Activated CD4-positive, CD25-positive, alpha-beta regulatory T cell (primary cell): Measurements from ENCODE around the gene CRLF1.
A peak's percentile ranks its signal among the peaks of the same experiment; 100 is the strongest.

Experiments used
- DNase-seq, 4 experiments: peaks; one replicate each; lab custom pipeline; 2025; lab: John Stamatoyannopoulos, UW

Gene CRLF1

GRCh38 chr19:18636183-18636968, 29.8 kb upstream of the CRLF1 start:
- DNase-seq = peak; percentile 97 to 98 (median 98)

DNA sequence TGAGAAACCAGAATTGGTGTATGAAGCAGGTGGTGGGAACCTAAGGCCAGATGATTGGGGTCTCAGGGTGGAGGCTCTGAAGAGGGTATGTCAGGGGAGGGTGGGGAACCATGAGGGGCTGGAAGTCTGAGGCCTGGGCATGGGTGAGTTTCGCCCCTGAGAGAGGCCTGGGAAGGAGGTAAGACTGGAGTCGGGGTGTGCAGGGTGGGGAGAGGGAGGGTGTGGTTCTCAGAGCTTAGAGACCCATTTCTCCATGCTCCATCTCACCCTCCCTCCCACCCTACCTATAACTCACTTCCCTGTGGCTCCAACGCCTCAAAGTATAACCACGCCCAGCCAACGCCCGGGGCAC, 29.2 kb upstream of the CRLF1 start:
- no peak for DNase-seq

- DNase-seq = no peak
Measured at GRCh38 chr19:18634612-18635297, 28.2 kb upstream of the CRLF1 start.

GRCh38 chr19:18633321-18633720, 26.7 kb upstream of the CRLF1 start:
- no peak for DNase-seq

GRCh38 chr19:18629166-18630088, 22.8 kb upstream of the CRLF1 start:
- no peak for DNase-seq

- DNase-seq = no peak
Measured at GRCh38 chr19:18626906-18627305, 20.3 kb upstream of the CRLF1 start.

GRCh38 chr19:18620902-18621301, 14.3 kb upstream of the CRLF1 start:
- no peak for DNase-seq

GRCh38 chr19:18620311-18620710, 13.7 kb upstream of the CRLF1 start:
- no peak for DNase-seq

- DNase-seq = no peak
Measured at GRCh38 chr19:18618236-18618635, 11.6 kb upstream of the CRLF1 start.

DNA sequence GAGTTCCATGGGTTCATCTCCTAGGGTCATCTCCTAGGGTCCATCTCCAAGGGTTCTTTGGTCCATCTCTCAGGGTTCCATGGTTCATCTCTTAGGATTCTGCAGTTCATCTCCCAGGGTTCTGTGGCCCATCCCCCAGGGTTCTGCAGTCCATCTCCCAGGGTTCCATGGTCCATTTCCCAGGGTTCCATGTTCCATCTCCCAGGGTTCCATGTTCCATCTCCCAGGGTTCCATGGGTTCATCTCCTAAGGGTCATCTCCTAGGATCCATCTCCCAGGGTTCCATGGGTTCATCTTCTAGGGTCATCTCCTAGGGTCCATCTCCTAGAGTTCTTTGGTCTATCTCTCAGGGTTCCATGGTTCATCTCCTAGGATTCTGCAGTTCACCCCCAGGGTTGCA, 11.0 kb upstream of the CRLF1 start:
- DNase-seq = no peak

DNA sequence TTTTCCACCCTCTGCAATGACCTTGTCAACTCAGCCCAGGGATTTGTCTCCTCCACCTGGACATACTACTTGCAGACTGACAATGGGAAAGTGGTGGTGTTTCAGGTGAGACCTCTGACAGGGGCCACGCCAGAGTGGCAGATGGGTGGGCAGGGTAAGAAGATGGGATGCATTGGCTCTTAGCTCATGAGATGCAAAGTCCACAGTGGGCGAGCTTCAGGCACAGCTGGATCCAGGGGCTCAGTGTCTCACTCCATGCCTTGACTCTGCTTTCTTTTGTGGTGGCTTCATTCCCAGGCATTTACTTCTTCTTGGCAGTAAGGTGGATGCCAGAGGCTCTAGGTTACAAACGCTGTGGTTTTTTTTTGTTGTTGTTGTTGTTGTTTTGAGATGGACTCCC, 9.4 kb upstream of the CRLF1 start:
- DNase-seq = no peak

DNA sequence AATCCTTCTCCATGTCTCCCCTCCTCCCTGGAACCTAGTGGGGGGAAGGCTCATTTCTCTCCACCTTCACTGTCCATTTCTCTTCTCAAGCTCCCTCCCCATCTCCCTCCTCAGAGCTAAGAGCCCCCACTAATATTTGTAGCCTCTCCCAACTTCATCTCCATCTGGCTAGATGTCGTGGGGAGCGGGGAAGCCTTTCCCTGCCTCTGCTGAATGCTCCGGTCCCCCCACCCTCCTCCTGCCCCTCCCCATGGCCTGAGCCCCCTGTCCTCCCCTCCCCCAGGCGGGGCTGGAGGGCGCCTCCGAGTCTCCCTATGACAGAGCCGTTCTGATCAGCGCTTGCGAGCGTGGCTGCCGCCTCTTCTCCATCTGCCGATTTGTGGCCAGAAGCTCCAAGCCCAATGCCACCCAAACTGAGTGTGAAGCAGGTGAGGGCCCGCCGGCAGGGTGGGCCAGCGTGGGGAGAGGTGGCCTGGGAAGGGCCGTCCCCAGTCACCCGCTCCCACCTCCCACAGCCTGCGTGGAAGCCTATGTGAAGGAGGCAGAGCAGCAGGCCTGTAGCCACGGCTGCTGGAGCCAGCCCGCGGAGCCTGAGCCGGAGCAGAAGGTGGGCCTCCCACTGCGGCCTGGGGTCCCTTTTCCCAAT, 7.1 kb upstream of the CRLF1 start:
- no peak for DNase-seq

- peak in 2 of 4 experiments; percentile 17 to 18 for DNase-seq
Measured at GRCh38 chr19:18612772-18613588, 6.4 kb upstream of the CRLF1 start, which contains the start of gene TMEM59L. Gene TMEM59L (plus strand): TSS chr19:18612870. CDS start chr19:18612959, 89 bp downstream.

DNA sequence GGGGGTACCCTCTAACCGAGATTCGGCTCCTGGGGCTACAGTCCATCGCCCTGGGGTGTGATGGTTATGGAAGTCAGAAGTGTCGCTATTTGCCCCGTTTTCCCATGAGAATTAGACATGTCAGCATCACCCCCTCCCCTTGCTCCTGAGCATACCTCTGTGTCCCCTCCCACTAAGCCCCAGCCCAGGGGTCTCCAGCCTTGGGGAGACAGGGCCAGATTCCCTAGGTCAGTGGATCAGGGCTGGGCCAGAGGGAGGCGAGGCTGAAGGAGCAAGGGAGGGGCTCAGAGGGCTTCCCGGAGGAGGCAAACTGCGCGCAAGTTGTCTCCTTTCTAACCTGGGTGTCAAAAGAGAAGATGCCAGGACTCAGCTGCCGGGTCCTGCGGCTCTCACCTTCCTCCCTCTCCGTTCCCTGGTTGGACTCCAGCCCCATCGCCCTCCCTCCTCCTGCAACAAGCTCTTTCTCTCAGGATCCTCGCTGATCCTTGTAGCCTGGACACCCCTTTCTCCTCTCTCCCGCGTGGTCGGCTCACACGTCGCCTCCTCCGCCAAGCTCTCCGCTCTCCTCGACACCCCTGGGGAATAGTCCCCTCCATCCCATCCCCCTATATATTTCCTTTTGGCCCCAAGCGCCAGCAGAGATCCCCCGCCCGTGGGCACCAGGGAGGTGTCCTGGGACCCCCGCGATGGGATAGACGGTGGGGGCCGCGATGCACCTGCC, 5.6 kb upstream of the CRLF1 start:
- DNase-seq = no peak

DNA sequence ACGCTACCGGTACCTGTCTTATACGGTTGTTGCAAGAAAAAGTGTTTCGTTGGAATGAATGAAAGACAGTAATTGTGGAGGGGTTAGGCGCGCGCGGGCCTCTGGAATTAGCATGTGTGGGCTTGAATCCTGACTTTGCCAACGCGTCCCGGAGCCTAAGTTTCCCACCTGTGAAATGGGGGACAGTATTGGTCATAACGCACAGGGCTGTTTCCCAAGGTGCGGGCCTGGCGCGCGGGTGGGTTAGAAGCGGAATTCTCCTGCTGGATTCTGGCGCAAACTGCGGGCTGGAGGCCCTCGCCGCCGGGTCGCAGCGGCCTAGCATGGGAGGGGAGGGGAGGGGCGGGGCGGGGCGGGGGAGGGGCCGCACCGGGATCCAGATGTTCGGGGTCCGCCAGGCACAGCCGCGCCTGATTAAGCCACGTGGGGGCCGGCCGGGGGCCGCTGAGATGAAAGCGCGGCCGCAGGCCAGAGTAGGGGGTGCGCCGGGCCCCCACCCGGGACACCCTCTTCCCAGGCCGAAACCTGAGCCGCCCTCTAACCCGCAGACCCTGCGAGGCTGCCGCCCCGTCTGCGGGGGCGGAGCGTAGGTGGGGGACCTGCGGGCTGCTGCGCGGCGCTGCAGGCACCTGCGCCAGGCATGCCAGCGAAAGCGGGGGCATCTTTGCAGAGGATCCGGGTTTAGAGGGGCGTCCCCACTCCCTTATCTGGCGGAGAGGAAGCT, 4.9 kb upstream of the CRLF1 start:
- DNase-seq = no peak

DNA sequence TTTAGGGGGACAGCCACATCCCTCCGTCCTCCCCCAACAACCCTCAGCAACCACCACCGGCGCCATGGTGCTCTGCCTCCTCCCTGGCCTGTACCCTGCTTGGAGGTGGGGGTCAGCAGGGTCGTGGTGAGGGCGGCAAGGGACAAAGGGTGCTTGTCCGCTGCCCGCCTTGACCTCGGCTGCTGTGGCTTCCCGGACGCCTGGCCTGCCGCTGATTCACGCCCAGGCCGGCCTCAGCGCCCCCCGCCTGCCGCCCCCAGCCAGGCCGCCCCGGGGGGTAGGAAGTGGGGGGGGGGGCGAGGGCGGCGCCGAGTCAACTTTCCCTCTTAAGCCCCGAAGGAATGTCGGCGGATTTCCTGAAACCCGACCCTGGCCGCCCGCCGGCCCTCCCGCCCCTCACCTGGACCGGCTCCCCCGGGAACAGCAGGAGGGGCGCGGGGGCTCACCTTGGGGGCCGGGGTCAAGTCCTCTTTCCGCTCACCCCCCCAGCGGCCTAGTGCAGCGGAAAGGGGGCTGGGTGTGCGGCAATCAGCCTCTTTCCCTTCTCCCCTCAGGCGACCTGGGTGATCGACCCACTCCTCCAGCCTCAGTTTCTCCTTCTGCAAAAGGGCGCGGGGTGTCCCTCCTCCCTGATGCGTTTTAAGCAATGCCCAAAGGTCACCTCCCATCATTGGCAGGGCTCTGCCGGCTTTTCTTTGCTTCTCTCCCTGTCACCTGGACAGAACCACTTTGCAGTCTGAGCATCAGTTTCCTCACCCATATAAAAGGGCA, 4.1 kb upstream of the CRLF1 start:
- DNase-seq = no peak

GRCh38 chr19:18610245-18610555, 3.6 kb upstream of the CRLF1 start:
- no peak for DNase-seq

DNA sequence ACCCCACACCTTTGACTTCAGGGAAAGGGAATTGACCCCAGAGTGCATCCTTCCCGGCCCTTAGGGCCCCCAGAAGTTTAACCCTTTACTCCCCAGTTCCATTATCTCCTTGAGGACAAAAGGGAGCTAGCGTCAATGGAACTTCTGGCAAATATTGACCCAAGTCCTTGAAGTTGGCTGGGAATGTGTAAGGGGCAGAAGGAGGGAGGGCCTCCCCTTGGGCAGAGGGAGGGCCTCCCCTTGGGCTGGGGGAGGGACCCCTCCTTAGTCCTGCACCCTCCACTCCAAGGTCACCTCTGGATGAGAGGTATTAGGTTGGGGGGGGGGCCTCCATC, 3.1 kb upstream of the CRLF1 start:
- DNase-seq = no peak
